Body of pancreas (tissue), 4 donors: ENCODE data around the gene TRIM71. TPM values are rescaled to one million over a fixed set of nuclear protein-coding genes. Genes with fewer than 3 reads are reported as not detected.
"Not testable (repeated sequence)": the region's sequence is repeated elsewhere in the genome, so short reads cannot be mapped to it uniquely, and the experiment has no call there.

ENCODE experiments used
- ATAC-seq: fragments of 150-250 bp; one replicate; pipeline ENCODE4 v1.9.1; 2016
- DNase-seq, 4 donors: peaks; one replicate each; pipeline ENCODE4 v3.0.0-alpha.2; 2019
- H3K27ac ChIP-seq, 4 donors: fragments of 200-600 bp; sonication (generic); 1 replicate in 3 of 4; 2 replicates in 1 of 4; pipeline versions ENCODE4 v1.5.1 to v1.6.1; 2016 to 2019; ENCODE audit warnings: mild to moderate bottlenecking in 1 of 4, mixed read lengths in 1 of 4, moderate library complexity in 1 of 4
- H3K27me3 ChIP-seq, 2 donors: fragments of 200-600 bp; sonication (generic); one replicate each; pipeline ENCODE4 v1.6.0; 2016; ENCODE audit warnings: mild to moderate bottlenecking in 1 of 2
- H3K36me3 ChIP-seq, 2 donors: fragments of 200-600 bp; sonication (generic); replicated peaks in 1 of 2; 2 replicates each; pipeline ENCODE4 v1.5.1; 2016; ENCODE audit warnings: low read depth in 2 of 2; ENCODE audit not compliant: insufficient read depth in 1 of 2
- H3K4me1 ChIP-seq: fragments of 200-600 bp; sonication (generic); one replicate; pipeline ENCODE4 v1.6.0; 2016
- H3K4me3 ChIP-seq, 2 donors: fragments of 200-600 bp; sonication (generic); 1 replicate in 1 of 2; 2 replicates in 1 of 2; pipeline ENCODE4 v1.5.1; 2016 to 2019
- H3K9me3 ChIP-seq, 3 donors: fragments of 200-600 bp; sonication (generic); 1 replicate in 2 of 3; 2 replicates in 1 of 3; pipeline ENCODE4 v1.5.1; 2016
- POLR2A ChIP-seq, 3 donors: fragments of 450-650 bp; IDR thresholded peaks; one replicate each; pipeline ENCODE4 v1.6.1; 2016; ENCODE audit warnings: antibody characterized with exemption in 3 of 3, mild to moderate bottlenecking in 2 of 3
- WGBS, 2 donors: methylation state at CpG; one replicate each; pipeline ENCODE4 v1.1.5; 2017; 5-methylcytosine and 5-hydroxymethylcytosine counted together
- intact Hi-C: fragments of 100-400 bp; cut with DNase I; formaldehyde crosslinking; loops from one replicate; pipeline ENCODE4 v1.15.1; 2023
- total RNA-seq, 2 donors: library from RNA; depleted of rRNA; stranded (reverse); fragments of >200 nt; gene quantifications; one replicate each; pipeline ENCODE4 v1.1.0, GENCODE V29; 2016
- TF ChIP-seq, protein P1 (sequence below), 7 experiments: fragments of 450-650 bp in 4 of 7; fragments of 200-600 bp in 3 of 7; sonication (generic) in 3 of 7; IDR thresholded peaks; one replicate each; pipeline ENCODE4 v1.5.1; 2016 to 2019; ENCODE audit warnings: antibody characterized with exemption in 7 of 7

The TRIM71 gene
- total RNA-seq, 2 donors from 2014 or later, result not detected

GRCh38 chr3:32797776-32798175, 20.0 kb upstream of the TRIM71 start:
- intact Hi-C loops, result no loop called here
- no peak overlapping the region for H3K27ac ChIP-seq

GRCh38 chr3:32801440-32801839, 16.4 kb upstream of the TRIM71 start:
- H3K27me3 ChIP-seq, H3K27ac ChIP-seq, H3K4me3 ChIP-seq, H3K36me3 ChIP-seq, H3K9me3 ChIP-seq, DNase-seq, H3K4me1 ChIP-seq, ATAC-seq, intact Hi-C loops: not testable (repeated sequence)
- WGBS, 2 donors, result 92 to 93% methylated on average over 5 of the region's 5 CpGs

More at GRCh38 chr3:32797776-32798175, 20.0 kb upstream of the TRIM71 start:
- no peak for DNase-seq
- no peaks in the 10 kb centered on the region for H3K27me3 ChIP-seq
- peaks cover 8% of the 10 kb centered on the region for H3K4me1 ChIP-seq
- TF ChIP-seq, protein P1, sequence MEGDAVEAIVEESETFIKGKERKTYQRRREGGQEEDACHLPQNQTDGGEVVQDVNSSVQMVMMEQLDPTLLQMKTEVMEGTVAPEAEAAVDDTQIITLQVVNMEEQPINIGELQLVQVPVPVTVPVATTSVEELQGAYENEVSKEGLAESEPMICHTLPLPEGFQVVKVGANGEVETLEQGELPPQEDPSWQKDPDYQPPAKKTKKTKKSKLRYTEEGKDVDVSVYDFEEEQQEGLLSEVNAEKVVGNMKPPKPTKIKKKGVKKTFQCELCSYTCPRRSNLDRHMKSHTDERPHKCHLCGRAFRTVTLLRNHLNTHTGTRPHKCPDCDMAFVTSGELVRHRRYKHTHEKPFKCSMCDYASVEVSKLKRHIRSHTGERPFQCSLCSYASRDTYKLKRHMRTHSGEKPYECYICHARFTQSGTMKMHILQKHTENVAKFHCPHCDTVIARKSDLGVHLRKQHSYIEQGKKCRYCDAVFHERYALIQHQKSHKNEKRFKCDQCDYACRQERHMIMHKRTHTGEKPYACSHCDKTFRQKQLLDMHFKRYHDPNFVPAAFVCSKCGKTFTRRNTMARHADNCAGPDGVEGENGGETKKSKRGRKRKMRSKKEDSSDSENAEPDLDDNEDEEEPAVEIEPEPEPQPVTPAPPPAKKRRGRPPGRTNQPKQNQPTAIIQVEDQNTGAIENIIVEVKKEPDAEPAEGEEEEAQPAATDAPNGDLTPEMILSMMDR (IDR thresholded peaks at IDR 0.05), result no peak
- no peak for TF ChIP-seq POLR2A (IDR thresholded peaks at IDR 0.05)
- H3K9me3 ChIP-seq, result no peaks in the 10 kb centered on the region
- WGBS, 2 donors, result 58 to 77% methylated on average over 2 of the region's 2 CpGs
- H3K4me3 ChIP-seq, result no peak overlapping the region
- no peaks in the 10 kb centered on the region for H3K36me3 ChIP-seq
- no peak for ATAC-seq

GRCh38 chr3:32813180-32813579, 4.6 kb upstream of the TRIM71 start:
- TF ChIP-seq POLR2A (IDR thresholded peaks at IDR 0.05), result no peak
- TF ChIP-seq, protein P1 (IDR thresholded peaks at IDR 0.05), result no peak
- Histone ChIP-seq H3K27ac (no peak overlapping the region), H3K27me3 (peaks cover 0 to 18% of the 10 kb centered on the region in 2 donors), H3K36me3 (no peaks in the 10 kb centered on the region), H3K4me1 (peaks cover 16% of the 10 kb centered on the region), H3K4me3 (no peak overlapping the region), H3K9me3 (no peaks in the 10 kb centered on the region)
- intact Hi-C loops, result no loop called here
- ATAC-seq (no peak), DNase-seq (no peak)
- 4 to 9% methylated on average over 2 of the region's 2 CpGs for WGBS, 2 donors

DNA sequence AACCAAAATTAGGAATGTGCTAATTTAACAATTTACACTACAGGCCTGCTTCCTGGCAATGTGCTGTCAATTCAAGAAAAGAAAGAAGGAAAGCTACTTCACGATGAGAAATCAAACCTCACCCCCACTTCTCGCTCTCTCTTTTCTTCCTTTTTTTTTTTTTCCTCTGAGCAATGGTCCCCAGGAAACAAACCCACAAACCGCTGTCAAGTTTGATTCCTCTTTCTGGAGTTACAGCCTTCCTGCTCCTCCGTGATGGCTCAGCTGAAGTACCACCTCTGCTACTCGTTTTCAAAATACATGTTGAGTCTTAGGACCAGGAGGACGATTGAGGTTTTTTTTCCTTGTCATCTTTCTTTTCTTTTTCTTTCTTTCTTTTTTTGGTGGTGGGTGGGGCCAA, 3.4 kb upstream of the TRIM71 start:
- DNase-seq (no peak), ATAC-seq (no peak)
- H3K4me3 ChIP-seq, result no peak overlapping the region
- 59 to 80% methylated on average over 6 of the region's 6 CpGs for WGBS, 2 donors
- TF ChIP-seq, protein P1 (IDR thresholded peaks at IDR 0.05), result no peak
- no peak for TF ChIP-seq POLR2A (IDR thresholded peaks at IDR 0.05)
- peaks cover 21% of the 10 kb centered on the region for H3K4me1 ChIP-seq
- H3K9me3 ChIP-seq, result peaks cover 0 to 7% (median 0%) of the 10 kb centered on the region in 3 donors
- intact Hi-C loops, result no loop called here
- no peak overlapping the region for H3K27ac ChIP-seq
- H3K27me3 ChIP-seq, result peaks cover 0 to 27% of the 10 kb centered on the region in 2 donors
- no peaks in the 10 kb centered on the region for H3K36me3 ChIP-seq

- H3K27me3 ChIP-seq, result peaks cover 0 to 41% of the 10 kb centered on the region in 2 donors
- H3K27ac ChIP-seq, result no peak overlapping the region
- no peak for DNase-seq
- peaks cover 0 to 15% (median 0%) of the 10 kb centered on the region in 3 donors for H3K9me3 ChIP-seq
- intact Hi-C loops, result no loop called here
- peaks cover 21% of the 10 kb centered on the region for H3K4me1 ChIP-seq
- H3K4me3 ChIP-seq, result no peak overlapping the region
- no peak for TF ChIP-seq POLR2A (IDR thresholded peaks at IDR 0.05)
- TF ChIP-seq, protein P1 (IDR thresholded peaks at IDR 0.05), result no peak
- H3K36me3 ChIP-seq, result no peaks in the 10 kb centered on the region
- 34 to 37% methylated on average over 21 of the region's 21 CpGs for WGBS, 2 donors
- no peak for ATAC-seq
These were observed 1.9 kb upstream of the TRIM71 start for GRCh38 chr3:32815841-32816438.
